HG02798 (cell line): ENCODE measurements around the gene P2RY2.
"Not testable (repeated sequence)": the region's sequence is repeated elsewhere in the genome, so short reads cannot be mapped to it uniquely, and the experiment has no call there.

Experiments
- ATAC-seq: cut with Tn5 transposase; IDR thresholded peaks from one replicate; pipeline ENCODE4 v1.9.1; 2021; ENCODE audit warnings: mild to moderate bottlenecking; ENCODE audit not compliant: unreplicated experiment, poor library complexity

The P2RY2 gene

GRCh38 chr11:73225001-73225686 lies 7.1 kb downstream of the P2RY2 start:
- ATAC-seq = no peak

- ATAC-seq = no peak
Observed at GRCh38 chr11:73225851-73226250, 7.8 kb downstream of the P2RY2 start.

GRCh38 chr11:73226297-73227006 lies 8.4 kb downstream of the P2RY2 start:
- ATAC-seq = no peak

- no peak for ATAC-seq
Observed at GRCh38 chr11:73227571-73228211, 9.6 kb downstream of the P2RY2 start.

- ATAC-seq = no peak
Observed at GRCh38 chr11:73228268-73229134, 10.4 kb downstream of the P2RY2 start.

- ATAC-seq = no peak
Observed at GRCh38 chr11:73229321-73229895, 11.3 kb downstream of the P2RY2 start.

GRCh38 chr11:73229896-73230875 lies 12.1 kb downstream of the P2RY2 start:
- ATAC-seq = no peak

- no peak for ATAC-seq
Observed at GRCh38 chr11:73230931-73231330, 12.8 kb downstream of the P2RY2 start.

GRCh38 chr11:73232487-73232886 lies 14.4 kb downstream of the P2RY2 start:
- not testable (repeated sequence) for ATAC-seq

GRCh38 chr11:73233211-73233610 lies 15.1 kb downstream of the P2RY2 start:
- ATAC-seq = no peak

- no peak for ATAC-seq
Observed at GRCh38 chr11:73233692-73234470, 15.8 kb downstream of the P2RY2 start.

GRCh38 chr11:73234471-73235181 lies 16.5 kb downstream of the P2RY2 start:
- no peak for ATAC-seq

GRCh38 chr11:73235236-73235786 lies 17.2 kb downstream of the P2RY2 start:
- no peak for ATAC-seq

- no peak for ATAC-seq
Observed at GRCh38 chr11:73236205-73236765, 18.2 kb downstream of the P2RY2 start.

GRCh38 chr11:73236854-73237253 lies 18.8 kb downstream of the P2RY2 start:
- ATAC-seq = no peak

- ATAC-seq = no peak
Observed at GRCh38 chr11:73237471-73238290, 19.6 kb downstream of the P2RY2 start.
